ENCODE results near the gene KCNC1.

The KCNC1 gene

GRCh38 chr11:17827006-17827405, 92.4 kb downstream of the KCNC1 start:
- DNase-seq (ENCODE audit: low read depth), result no peak

- DNase-seq (ENCODE audit: low read depth), result no peak
Observed at GRCh38 chr11:17828311-17828751, 93.8 kb downstream of the KCNC1 start.

DNA sequence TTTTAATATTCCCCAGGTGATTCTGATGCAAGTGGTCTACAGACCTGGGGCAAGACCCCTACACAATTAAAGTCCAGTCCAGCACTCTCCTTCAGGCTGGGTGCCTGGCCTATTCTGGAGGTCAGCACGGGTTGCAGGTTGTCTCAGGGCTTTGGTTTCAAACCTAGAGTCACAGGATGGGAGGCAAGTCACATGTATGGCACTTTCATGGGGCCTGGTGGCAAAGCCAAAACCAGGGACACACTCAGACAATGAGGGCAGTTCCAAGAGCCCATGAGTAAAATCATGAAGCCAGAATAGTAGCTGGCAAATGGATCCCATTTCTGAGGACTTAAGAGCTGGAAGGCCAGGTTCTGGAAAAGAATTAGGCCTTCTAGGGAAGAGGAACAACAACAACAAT, 96.6 kb downstream of the KCNC1 start:
- no peak for DNase-seq (ENCODE audit: low read depth)

- DNase-seq (ENCODE audit: low read depth), result no peak
Observed at GRCh38 chr11:17831883-17832282, 97.3 kb downstream of the KCNC1 start.
